Coronary artery (tissue), 2 donors: ENCODE results near the gene ANKRD29.

Source experiments
- DNase-seq: peaks from one replicate; pipeline ENCODE4 v3.0.0-alpha.2; 2017; ENCODE audit warnings: low spot score
- H3K27ac ChIP-seq, 2 donors: fragments of 200-600 bp; sonication (generic); one replicate each; pipeline ENCODE4 v1.5.1; 2016 to 2019
- H3K4me3 ChIP-seq: fragments of 200-600 bp; sonication (generic); 2 replicates; pipeline ENCODE4 v1.5.1; 2016; ENCODE audit warnings: mild to moderate bottlenecking, moderate library complexity
- TF ChIP-seq, protein P1 (sequence below): fragments of 200-600 bp; sonication (generic); IDR thresholded peaks from one replicate; pipeline ENCODE4 v1.5.1; 2019; ENCODE audit warnings: antibody characterized with exemption

The ANKRD29 gene

DNA sequence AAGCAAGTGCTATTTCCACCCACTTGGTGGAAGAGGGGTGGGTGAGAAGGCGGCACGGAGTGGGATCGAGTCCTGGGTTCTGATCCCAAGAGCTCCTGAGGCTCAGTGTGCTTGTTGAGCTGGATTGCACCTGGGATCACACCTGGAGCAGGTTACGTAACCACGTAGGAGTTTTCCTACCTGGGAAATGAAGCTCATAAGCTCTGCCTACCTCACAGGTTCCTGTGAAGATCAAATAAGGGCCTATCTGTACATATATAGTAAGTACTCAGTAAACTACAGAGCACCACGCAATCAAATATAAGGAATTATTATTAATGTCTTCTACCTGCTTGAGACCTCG, 87.4 kb downstream of the ANKRD29 start:
- no peak for DNase-seq
- Histone ChIP-seq H3K4me3 (no peak overlapping the region), H3K27ac (no peak overlapping the region)
- TF ChIP-seq, protein P1, sequence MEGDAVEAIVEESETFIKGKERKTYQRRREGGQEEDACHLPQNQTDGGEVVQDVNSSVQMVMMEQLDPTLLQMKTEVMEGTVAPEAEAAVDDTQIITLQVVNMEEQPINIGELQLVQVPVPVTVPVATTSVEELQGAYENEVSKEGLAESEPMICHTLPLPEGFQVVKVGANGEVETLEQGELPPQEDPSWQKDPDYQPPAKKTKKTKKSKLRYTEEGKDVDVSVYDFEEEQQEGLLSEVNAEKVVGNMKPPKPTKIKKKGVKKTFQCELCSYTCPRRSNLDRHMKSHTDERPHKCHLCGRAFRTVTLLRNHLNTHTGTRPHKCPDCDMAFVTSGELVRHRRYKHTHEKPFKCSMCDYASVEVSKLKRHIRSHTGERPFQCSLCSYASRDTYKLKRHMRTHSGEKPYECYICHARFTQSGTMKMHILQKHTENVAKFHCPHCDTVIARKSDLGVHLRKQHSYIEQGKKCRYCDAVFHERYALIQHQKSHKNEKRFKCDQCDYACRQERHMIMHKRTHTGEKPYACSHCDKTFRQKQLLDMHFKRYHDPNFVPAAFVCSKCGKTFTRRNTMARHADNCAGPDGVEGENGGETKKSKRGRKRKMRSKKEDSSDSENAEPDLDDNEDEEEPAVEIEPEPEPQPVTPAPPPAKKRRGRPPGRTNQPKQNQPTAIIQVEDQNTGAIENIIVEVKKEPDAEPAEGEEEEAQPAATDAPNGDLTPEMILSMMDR = no peak

DNA sequence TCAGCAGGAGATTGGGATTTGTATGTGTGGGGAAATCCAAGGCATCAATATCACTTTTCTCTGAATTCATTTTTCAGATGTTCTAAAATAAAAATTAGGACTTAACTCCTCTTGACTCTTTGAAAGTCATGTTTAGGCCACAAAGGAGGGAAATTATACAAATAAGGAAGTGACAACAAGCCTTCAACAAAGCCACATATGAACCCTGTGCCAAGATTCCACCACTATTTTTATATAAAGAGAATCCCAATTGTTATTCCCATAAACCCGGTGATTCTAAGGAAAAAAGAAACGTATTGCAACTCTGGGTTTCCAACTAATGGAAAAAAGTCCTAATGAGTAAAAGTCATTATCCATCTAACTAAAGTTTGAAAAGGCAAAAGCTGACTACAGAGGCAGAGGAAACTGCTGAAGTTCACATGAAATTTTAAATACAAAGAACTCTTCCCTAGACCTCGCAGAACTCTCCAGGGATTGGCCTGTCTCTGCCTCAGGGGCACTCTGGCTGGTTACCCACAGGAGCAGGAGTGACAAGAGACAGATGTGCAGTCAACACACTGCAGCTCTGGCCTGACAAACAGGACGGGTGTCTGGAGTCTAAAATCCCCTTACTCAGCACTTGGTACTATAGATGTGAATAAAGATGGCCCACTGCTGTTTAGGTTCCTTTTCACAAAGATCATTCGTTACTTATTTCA, 88.0 kb downstream of the ANKRD29 start:
- Histone ChIP-seq H3K4me3 (no peak overlapping the region), H3K27ac (no peak overlapping the region)
- TF ChIP-seq, protein P1 = no peak
- no peak for DNase-seq

- Histone ChIP-seq H3K4me3 (no peak overlapping the region), H3K27ac (no peak overlapping the region)
- no peak for DNase-seq
- TF ChIP-seq, protein P1 = no peak
Observed at GRCh38 chr18:23573626-23574431, 88.9 kb downstream of the ANKRD29 start.

- DNase-seq = no peak
- TF ChIP-seq, protein P1 = no peak
- no peak overlapping the region for H3K27ac ChIP-seq
- H3K4me3 ChIP-seq = no peak overlapping the region
Observed at GRCh38 chr18:23573020-23573419, 89.7 kb downstream of the ANKRD29 start.

DNA sequence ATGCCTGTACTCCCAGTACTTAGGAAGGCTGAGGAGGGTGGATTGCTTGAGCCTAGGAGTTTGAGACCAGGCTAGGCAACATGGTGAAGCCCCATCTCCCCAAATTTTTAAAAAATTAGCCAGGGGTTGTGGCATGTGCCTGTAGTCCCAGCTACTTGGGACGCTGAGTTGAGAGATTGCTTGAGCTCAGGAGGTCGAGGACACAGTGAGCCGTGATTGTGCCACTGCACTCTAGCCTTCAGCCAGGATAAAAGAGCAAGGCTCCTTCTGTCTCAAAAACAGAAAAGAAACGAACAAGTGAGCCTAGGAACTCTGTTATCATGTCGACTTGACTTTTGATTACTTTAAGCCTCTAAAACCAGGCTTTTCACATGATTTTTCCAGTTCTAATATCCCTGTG, 90.1 kb downstream of the ANKRD29 start:
- no peak overlapping the region for H3K27ac ChIP-seq
- H3K4me3 ChIP-seq = no peak overlapping the region
- no peak for DNase-seq
- TF ChIP-seq, protein P1 = no peak

DNA sequence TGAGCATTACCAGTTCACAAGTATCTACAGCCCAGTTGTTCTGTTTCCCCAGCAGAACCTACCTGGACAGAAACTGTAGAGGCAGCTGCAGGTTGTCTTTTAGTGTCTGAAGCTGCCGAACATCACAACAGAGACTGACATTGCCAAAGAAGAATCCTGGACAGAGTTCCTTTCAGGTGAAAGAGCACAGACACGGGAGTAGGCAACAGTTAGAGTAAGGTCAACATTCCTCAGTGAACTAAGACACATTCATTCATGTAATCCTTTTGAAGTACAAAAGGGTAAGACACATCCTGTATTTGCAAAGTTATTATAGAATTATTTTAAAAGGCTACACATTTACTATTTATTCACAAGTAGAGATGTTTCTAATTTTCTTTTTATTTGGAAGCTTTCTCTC, 90.7 kb downstream of the ANKRD29 start:
- no peak overlapping the region for H3K27ac ChIP-seq
- no peak for DNase-seq
- no peak overlapping the region for H3K4me3 ChIP-seq

More for the DNA sequence above, 90.7 kb downstream of the ANKRD29 start:
- TF ChIP-seq, protein P1 = no peak
